GM19023 (cell line): ENCODE data around the gene SEC16A.
"Not testable (repeated sequence)": the region's sequence is repeated elsewhere in the genome, so short reads cannot be mapped to it uniquely, and the experiment has no call there.

Experiments
- ATAC-seq: cut with Tn5 transposase; IDR thresholded peaks from one replicate; pipeline ENCODE4 v1.9.1; 2021; ENCODE audit warnings: mild to moderate bottlenecking, moderate library complexity; ENCODE audit not compliant: unreplicated experiment

SEC16A gene

GRCh38 chr9:136426787-136427186 is 56.1 kb downstream of the SEC16A start:
- no peak for ATAC-seq

- not testable (repeated sequence) for ATAC-seq
Observed at GRCh38 chr9:136425367-136425766, 57.5 kb downstream of the SEC16A start.

GRCh38 chr9:136424750-136425362 is 58.0 kb downstream of the SEC16A start:
- ATAC-seq: no peak

- no peak for ATAC-seq
Observed at GRCh38 chr9:136423432-136424146, 59.3 kb downstream of the SEC16A start.

- no peak for ATAC-seq
Observed at GRCh38 chr9:136422876-136423275, 60.0 kb downstream of the SEC16A start.

- ATAC-seq: no peak
Observed at GRCh38 chr9:136421791-136422190, 61.0 kb downstream of the SEC16A start.

- no peak for ATAC-seq
Observed at GRCh38 chr9:136419092-136419420, 63.8 kb downstream of the SEC16A start.

- ATAC-seq: no peak
Observed at GRCh38 chr9:136418182-136419091, 64.4 kb downstream of the SEC16A start.

GRCh38 chr9:136416914-136417313 is 65.9 kb downstream of the SEC16A start:
- no peak for ATAC-seq

GRCh38 chr9:136416427-136416826 is 66.4 kb downstream of the SEC16A start:
- no peak for ATAC-seq

GRCh38 chr9:136412962-136413361 is 69.9 kb downstream of the SEC16A start:
- ATAC-seq: no peak

GRCh38 chr9:136411378-136411777 is 71.5 kb downstream of the SEC16A start:
- no peak for ATAC-seq

- ATAC-seq: peak; percentile 72
Observed at GRCh38 chr9:136410500-136411287, 72.1 kb downstream of the SEC16A start, which contains the start of the genes ENTR1 and PMPCA. Gene ENTR1 (minus strand): TSS chr9:136410614. CDS start chr9:136410397, 217 bp downstream. Gene PMPCA (plus strand): TSS chr9:136410658. CDS start chr9:136410669, 11 bp downstream.

- peak; percentile 13 for ATAC-seq
Observed at GRCh38 chr9:136409557-136410455, 73.0 kb downstream of the SEC16A start.

- no peak for ATAC-seq
Observed at GRCh38 chr9:136407911-136408310, 74.9 kb downstream of the SEC16A start.

GRCh38 chr9:136407061-136407460 is 75.8 kb downstream of the SEC16A start:
- ATAC-seq: not testable (repeated sequence)

GRCh38 chr9:136405904-136406303 is 76.9 kb downstream of the SEC16A start:
- ATAC-seq: not testable (repeated sequence)

- no peak for ATAC-seq
Observed at GRCh38 chr9:136405481-136405880, 77.4 kb downstream of the SEC16A start.

- ATAC-seq: no peak
Observed at GRCh38 chr9:136404801-136405136, 78.1 kb downstream of the SEC16A start.
